ENCODE results near the gene ACTRT2.

The ACTRT2 gene

GRCh38 chr1:3002349-3003038 is 18.8 kb upstream of the ACTRT2 start:
- no peak for DNase-seq (ENCODE audit: low read depth in 2 of 2)

- no peak for DNase-seq (ENCODE audit: low read depth in 2 of 2)
These were observed 18.0 kb upstream of the ACTRT2 start for GRCh38 chr1:3003039-3003940.

GRCh38 chr1:3003941-3004270 is 17.4 kb upstream of the ACTRT2 start:
- DNase-seq (ENCODE audit: low read depth in 2 of 2) = no peak

- DNase-seq (ENCODE audit: low read depth in 2 of 2) = no peak
These were observed 16.7 kb upstream of the ACTRT2 start for GRCh38 chr1:3004285-3005205.

GRCh38 chr1:3005771-3006170 is 15.5 kb upstream of the ACTRT2 start:
- DNase-seq (ENCODE audit: low read depth in 2 of 2) = no peak

- no peak for DNase-seq (ENCODE audit: low read depth in 2 of 2)
These were observed 13.7 kb upstream of the ACTRT2 start for GRCh38 chr1:3007298-3008147.

GRCh38 chr1:3009021-3009420 is 12.2 kb upstream of the ACTRT2 start:
- DNase-seq (ENCODE audit: low read depth in 2 of 2) = no peak

GRCh38 chr1:3009556-3009955 is 11.7 kb upstream of the ACTRT2 start:
- no peak for DNase-seq (ENCODE audit: low read depth in 2 of 2)

GRCh38 chr1:3011127-3011526 is 10.1 kb upstream of the ACTRT2 start:
- DNase-seq (ENCODE audit: low read depth in 2 of 2) = no peak

- DNase-seq (ENCODE audit: low read depth in 2 of 2) = no peak
These were observed 9.4 kb upstream of the ACTRT2 start for GRCh38 chr1:3011631-3012455.

- DNase-seq (ENCODE audit: low read depth in 2 of 2) = peak; percentile 7 to 38
These were observed 8.6 kb upstream of the ACTRT2 start for GRCh38 chr1:3012456-3013291.

- no peak for DNase-seq (ENCODE audit: low read depth in 2 of 2)
These were observed 7.8 kb upstream of the ACTRT2 start for GRCh38 chr1:3013371-3014049.

GRCh38 chr1:3014050-3014440 is 7.2 kb upstream of the ACTRT2 start:
- no peak for DNase-seq (ENCODE audit: low read depth in 2 of 2)

- no peak for DNase-seq (ENCODE audit: low read depth in 2 of 2)
These were observed 6.6 kb upstream of the ACTRT2 start for GRCh38 chr1:3014443-3015268.

- DNase-seq (ENCODE audit: low read depth in 2 of 2) = no peak
These were observed 6.0 kb upstream of the ACTRT2 start for GRCh38 chr1:3015269-3015635.

GRCh38 chr1:3015744-3016143 is 5.5 kb upstream of the ACTRT2 start:
- DNase-seq (ENCODE audit: low read depth in 2 of 2) = no peak

GRCh38 chr1:3016641-3017439 is 4.4 kb upstream of the ACTRT2 start:
- DNase-seq (ENCODE audit: low read depth in 2 of 2) = no peak

Data from stimulated activated CD8-positive, alpha-beta memory T cell treated with anti-CD3 and anti-CD28 coated beads, Interleukin-7, amount 100 ng/mL, for 1 hour (primary cell).